OCI-LY1 (cell line): ENCODE data around the gene PTPRD.

Experiments used
- CTCF ChIP-seq: fragments of 200-600 bp; sonication (generic), shearing (Covaris generic); IDR thresholded peaks from 2 replicates; pipeline ENCODE4 v1.5.1; 2017; ENCODE audit warnings: mild to moderate bottlenecking, antibody characterized with exemption, low read length, moderate library complexity, mixed read lengths
- EZH2 ChIP-seq: fragments of 200-600 bp; sonication (generic), shearing (Covaris generic); IDR thresholded peaks from 2 replicates; pipeline ENCODE4 v1.8.0; 2017; ENCODE audit warnings: borderline replicate concordance, mixed run types, mild to moderate bottlenecking, antibody characterized with exemption, low read length, moderate library complexity, mixed read lengths

GRCh38 chr9:8552732-8553131 lies 2060.1 kb downstream of the PTPRD start:
- no peak for TF ChIP-seq EZH2
- no peak for TF ChIP-seq CTCF
